WTC11 (cell line): ENCODE results near the gene C4BPB.

Source experiments
- CREM ChIP-seq: sonication (generic); formaldehyde crosslinking; IDR thresholded peaks from 2 replicates; pipeline ENCODE4 v1.8.1; 2022; ENCODE audit warnings: mild to moderate bottlenecking, missing genetic modification reagents, moderate library complexity
- CTCF ChIP-seq: fragments of 200-600 bp; IDR thresholded peaks from 2 replicates; pipeline ENCODE4 v1.8.0; 2022; ENCODE audit warnings: antibody characterized with exemption
- E2F4 ChIP-seq: sonication (generic); formaldehyde crosslinking; IDR thresholded peaks from 2 replicates; pipeline ENCODE4 v1.8.1; 2022; ENCODE audit warnings: low read depth, mild to moderate bottlenecking, moderate library complexity, missing genetic modification reagents, borderline replicate concordance
- ETV6 ChIP-seq: sonication (generic); formaldehyde crosslinking; IDR thresholded peaks from 2 replicates; pipeline ENCODE4 v1.8.1; 2022; ENCODE audit warnings: mild to moderate bottlenecking, missing genetic modification reagents
- FOXP1 ChIP-seq: sonication (generic); formaldehyde crosslinking; IDR thresholded peaks from 2 replicates; pipeline ENCODE4 v1.8.0; 2022; ENCODE audit warnings: missing genetic modification reagents, mild to moderate bottlenecking, moderate library complexity, borderline replicate concordance
- MYBL2 ChIP-seq: sonication (generic); formaldehyde crosslinking; IDR thresholded peaks from 2 replicates; pipeline ENCODE4 v1.8.1; 2023; ENCODE audit warnings: mild to moderate bottlenecking, moderate library complexity, missing genetic modification reagents
- NFYB ChIP-seq: sonication (generic); formaldehyde crosslinking; conservative IDR thresholded peaks from 2 replicates; pipeline ENCODE4 v1.8.0; 2022; ENCODE audit warnings: low read depth, missing genetic modification reagents
- SMAD3 ChIP-seq: sonication (generic); formaldehyde crosslinking; IDR thresholded peaks from 2 replicates; pipeline ENCODE4 v1.8.0; 2022; ENCODE audit warnings: missing genetic modification reagents, mild to moderate bottlenecking, borderline replicate concordance
- TCF7 ChIP-seq: sonication (generic); formaldehyde crosslinking; IDR thresholded peaks from 2 replicates; pipeline ENCODE4 v1.8.0; 2022; ENCODE audit warnings: mild to moderate bottlenecking, low read depth, missing genetic modification reagents, moderate library complexity
- USF1 ChIP-seq: sonication (generic); formaldehyde crosslinking; IDR thresholded peaks from 2 replicates; pipeline ENCODE4 v1.8.0; 2022; ENCODE audit warnings: mild to moderate bottlenecking, missing genetic modification reagents
- USF2 ChIP-seq: sonication (generic); formaldehyde crosslinking; IDR thresholded peaks from 2 replicates; pipeline ENCODE4 v1.8.1; 2023; ENCODE audit warnings: mild to moderate bottlenecking, missing genetic modification reagents, moderate library complexity
- ZMAT4 ChIP-seq: fragments of 250-450 bp; sonication (Bioruptor Pico); IDR thresholded peaks from 2 replicates; pipeline ENCODE4 v1.9.0; 2021; ENCODE audit warnings: mild to moderate bottlenecking
- ZNF396 ChIP-seq: fragments of 250-450 bp; sonication (Bioruptor Pico); IDR thresholded peaks from 2 replicates; pipeline ENCODE4 v1.8.0; 2021; ENCODE audit warnings: mild to moderate bottlenecking, moderate library complexity, borderline replicate concordance

- no peak for TF ChIP-seq CTCF
- no peak for TF ChIP-seq NFYB (CRISPR knock-in tag)
- no peak for TF ChIP-seq E2F4 (CRISPR knock-in tag)
- TF ChIP-seq USF2, result no peak
- no peak for TF ChIP-seq CREM (CRISPR knock-in tag)
- TF ChIP-seq USF1 (CRISPR knock-in tag), result no peak
- no peak for TF ChIP-seq ETV6 (CRISPR knock-in tag)
- TF ChIP-seq ZNF396 (CRISPR knock-in tag), result no peak
- no peak for TF ChIP-seq MYBL2 (CRISPR knock-in tag)
- no peak for TF ChIP-seq SMAD3 (CRISPR knock-in tag)
- TF ChIP-seq FOXP1 (CRISPR knock-in tag), result no peak
- TF ChIP-seq TCF7 (CRISPR knock-in tag), result no peak
- no peak for TF ChIP-seq ZMAT4
Observed at GRCh38 chr1:207058878-207059867, 29.5 kb upstream of the C4BPB start.
